ENCODE results near the gene KCNT2. TPM values are rescaled to one million over a fixed set of nuclear protein-coding genes. Genes with fewer than 3 reads are reported as not detected.

KCNT2 gene
- total RNA-seq, 2 experiments from 2014 or later = not detected

Small RNAs within 50 kb of the gene (microRNA-seq; reads per million reads assigned to microRNA genes)
- not detected for gene MIR4735 (ENCODE audit: borderline microRNAs expressed, borderline replicate concordance)

Other genes starting within 250 kb of the KCNT2 start
- under 1 TPM; 0.38 to 0.68 TPM for gene CFH, start 43.6 kb upstream of the KCNT2 start, total RNA-seq
- gene CFHR3, start 166.4 kb upstream of the KCNT2 start, total RNA-seq = not detected
- gene CFHR1, start 211.3 kb upstream of the KCNT2 start, total RNA-seq = not detected